ENCODE results near the gene PCYT1B.
A peak's percentile ranks its signal among the peaks of the same experiment; 100 is the strongest.

GRCh38 chrX:24694825-24695224 lies 47.7 kb upstream of the PCYT1B start:
- TF ChIP-seq OSR2 (tag by site-specific recombination; IDR thresholded peaks at IDR 0.05) (no peak), ZXDB (tag by site-specific recombination; IDR thresholded peaks at IDR 0.05) (no peak), ZBTB21 (tag by site-specific recombination; IDR thresholded peaks at IDR 0.05) (0 out of 2 replicates have a peak, but pooled peaks have one; percentile 37), ZNF362 (tag by site-specific recombination; IDR thresholded peaks at IDR 0.05) (no peak), PBX3 (CRISPR knock-in tag; IDR thresholded peaks at IDR 0.05) (no peak), CTCF (tag by site-specific recombination; IDR thresholded peaks at IDR 0.05) (no peak), ZBTB17 (tag by site-specific recombination; IDR thresholded peaks at IDR 0.05) (no peak), ZNF274 (IDR thresholded peaks at IDR 0.05; ENCODE audit: low read length) (no peak), ZNF274 (tag by site-specific recombination; IDR thresholded peaks at IDR 0.05; ENCODE audit: borderline replicate concordance) (no peak)
